Fibroblast of the conjunctiva (primary cell): Measurements from ENCODE around the gene STYXL1.
"Not testable (repeated sequence)": the region's sequence is repeated elsewhere in the genome, so short reads cannot be mapped to it uniquely, and the experiment has no call there.

ENCODE experiments used
- DNase-seq: peaks from one replicate; pipeline ENCODE4 v3.0.0-alpha.2; 2010; ENCODE audit warnings: low read depth

Gene STYXL1

DNA sequence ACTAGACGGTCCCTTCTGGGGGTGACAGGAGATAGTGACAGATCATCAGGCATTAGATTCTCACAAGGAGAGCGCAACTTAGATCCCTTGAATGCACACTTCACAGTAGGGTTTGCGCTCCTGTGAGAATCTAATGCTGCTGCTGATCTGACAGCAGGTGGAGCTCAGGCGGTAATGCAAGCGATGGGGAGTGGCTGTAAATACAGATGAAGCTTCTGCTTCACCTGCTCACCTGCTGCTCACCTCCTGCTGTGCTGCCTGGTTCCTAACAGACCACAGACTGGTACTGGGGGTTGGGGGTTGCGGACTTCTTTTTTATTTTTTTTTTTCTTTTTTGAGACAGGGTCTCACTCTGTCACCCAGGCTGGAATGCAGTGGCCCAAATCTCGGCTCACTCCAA is 18.1 kb downstream of the STYXL1 start:
- DNase-seq, result not testable (repeated sequence)

DNA sequence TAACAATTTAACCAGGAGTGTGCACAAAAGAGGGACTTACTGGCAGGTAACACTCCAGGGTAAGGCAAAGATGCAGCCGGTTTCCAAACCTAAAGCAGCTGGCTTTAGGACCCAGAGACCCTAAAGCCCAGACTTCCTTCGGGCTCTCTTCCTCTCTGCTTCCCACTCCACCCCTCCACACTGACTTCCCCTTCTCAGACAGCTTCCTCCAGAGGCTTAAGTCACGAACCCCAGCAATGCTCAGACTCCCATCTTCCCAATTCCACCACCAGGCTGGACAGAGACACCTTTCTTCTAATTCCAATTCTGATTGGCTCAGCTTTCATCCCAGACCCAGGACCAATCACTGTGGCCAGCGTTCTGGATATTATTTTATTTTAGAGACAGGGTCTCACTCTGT is 24.8 kb downstream of the STYXL1 start:
- DNase-seq, result no peak

DNA sequence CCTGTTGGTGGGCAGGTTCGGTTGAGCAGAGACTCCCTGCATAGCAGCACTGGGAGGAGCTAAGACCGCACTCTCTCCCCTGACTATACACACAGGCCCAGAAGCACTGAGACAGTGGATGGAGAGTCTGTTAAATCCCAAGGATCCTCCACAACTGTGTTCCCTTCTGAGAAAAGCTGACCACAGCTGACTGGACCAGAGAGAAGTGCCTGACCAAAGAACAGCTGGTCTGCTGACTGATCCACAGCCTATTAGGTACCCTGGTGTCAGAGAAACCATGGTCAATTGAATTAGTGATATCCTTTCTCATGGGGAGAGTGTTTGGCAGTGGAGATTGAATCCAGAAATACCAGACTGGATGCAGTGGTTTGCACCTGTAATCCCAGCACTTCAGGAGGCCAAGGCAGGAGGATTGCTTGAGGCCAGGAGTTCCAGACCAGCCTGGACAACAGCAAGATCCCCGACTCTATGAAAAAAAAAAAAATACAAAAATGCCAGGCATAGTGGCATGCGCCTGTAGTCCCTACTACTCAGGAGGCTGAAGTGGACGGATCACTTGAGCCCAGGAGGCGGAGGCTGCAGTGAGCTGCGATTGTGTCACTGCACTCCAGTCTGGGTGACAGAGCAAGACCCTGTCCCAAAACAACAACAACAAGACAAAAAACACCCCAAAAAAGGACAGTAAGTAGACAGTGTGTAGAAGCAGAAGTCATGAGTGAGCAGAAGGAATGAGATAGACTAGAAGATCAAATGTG is 25.6 kb downstream of the STYXL1 start:
- no peak for DNase-seq

DNA sequence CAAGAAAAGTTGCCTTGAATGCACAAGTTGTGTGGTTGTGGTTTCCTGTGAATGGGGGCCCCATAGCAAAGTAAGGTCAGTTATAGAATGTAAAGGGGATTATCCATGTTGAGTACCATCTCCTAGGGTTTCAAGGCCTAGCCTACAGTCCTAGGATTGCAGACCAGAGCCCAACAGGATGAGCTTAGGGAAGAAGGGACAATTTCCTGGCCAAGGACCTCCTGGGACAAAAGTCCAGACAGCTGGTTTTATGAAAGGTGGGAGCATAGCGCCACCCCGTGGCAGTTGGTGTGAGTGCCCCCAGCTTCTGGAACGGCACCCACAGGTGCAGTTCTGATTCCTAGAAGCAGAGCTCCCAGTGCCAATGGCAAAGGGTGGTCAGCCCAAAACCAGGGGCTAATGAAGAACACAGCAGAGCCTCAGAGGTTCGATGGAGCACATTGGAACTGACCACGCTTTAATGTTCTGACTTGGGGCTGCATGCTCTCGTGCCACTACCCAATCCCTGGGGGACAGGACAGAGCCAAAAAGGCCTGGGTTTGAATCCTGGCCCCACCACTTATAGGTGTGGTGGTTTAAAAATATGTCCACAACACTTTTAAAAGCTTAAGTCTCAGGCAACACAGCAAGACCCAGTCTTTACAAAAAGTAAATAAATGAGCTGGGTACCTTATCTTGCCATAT is 27.6 kb downstream of the STYXL1 start:
- peak; percentile 38 for DNase-seq

DNA sequence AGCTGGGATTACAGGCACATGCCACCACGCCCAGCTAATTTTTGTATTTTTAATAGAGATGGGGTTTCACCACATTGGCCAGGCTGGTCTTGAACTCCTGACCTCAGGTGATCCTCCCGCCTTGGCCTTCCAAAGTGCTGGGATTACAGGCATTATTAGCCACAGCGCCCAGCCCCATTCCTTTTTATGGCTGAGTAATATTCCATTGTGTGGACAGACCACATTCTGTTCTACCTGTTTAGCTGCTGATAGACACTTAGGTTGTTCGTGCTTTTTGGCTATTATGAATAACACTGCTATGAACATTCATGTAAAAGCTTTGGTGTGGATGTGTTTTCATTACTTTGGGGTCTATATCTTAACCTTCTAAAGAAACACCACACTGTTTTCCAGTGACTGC is 29.3 kb downstream of the STYXL1 start:
- DNase-seq, result not testable (repeated sequence)

DNA sequence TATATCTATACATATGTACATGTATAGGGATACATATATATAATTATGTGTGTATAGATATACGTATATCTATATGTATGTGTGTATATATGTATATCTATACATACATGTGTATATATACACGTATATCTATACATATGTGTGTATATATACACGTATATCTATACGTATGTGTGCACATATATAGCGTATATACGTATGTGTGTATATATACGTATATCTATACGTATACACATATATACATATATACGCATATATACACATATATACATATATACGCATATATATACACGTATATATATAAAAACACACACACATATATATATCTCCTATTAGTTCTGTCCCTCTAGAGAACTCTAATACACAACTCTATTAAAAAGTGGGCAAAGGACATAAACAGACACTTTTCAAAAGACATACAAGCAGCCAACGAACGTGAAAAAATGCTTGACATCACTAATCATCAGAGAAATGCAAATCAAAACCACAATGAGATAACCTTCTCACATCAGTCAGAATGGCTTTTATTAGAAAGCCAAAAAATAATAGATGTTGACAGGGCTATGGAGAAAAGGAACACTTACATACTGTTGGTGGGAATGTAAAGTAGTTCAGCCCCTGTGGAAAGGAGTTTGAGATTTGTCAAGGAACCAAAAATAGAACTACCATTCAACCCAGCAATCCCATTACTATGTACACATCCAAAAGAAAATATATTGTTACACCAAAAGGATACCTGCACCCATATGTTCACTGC is 31.4 kb downstream of the STYXL1 start:
- no peak for DNase-seq

DNA sequence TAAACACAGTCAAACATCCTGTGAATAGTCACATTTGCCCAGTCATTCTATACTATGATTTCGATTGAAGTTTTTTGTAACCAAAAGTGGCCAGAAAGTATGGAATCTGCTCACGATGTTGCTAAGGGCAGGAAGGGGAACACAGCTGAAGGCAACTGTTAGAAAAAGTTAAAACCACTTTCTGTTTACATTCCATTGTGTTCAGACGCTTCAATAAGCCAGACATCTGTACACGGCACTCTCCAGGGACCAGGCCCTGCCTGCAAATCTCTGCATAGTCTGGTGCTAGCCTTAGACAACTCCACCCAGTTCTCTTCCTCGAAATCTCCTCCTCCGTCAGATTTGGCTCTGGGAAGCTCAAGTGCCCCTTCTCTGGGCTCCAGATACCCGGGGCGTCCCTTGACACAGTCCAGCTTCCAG is 36.3 kb downstream of the STYXL1 start:
- DNase-seq, result peak; percentile 85

DNA sequence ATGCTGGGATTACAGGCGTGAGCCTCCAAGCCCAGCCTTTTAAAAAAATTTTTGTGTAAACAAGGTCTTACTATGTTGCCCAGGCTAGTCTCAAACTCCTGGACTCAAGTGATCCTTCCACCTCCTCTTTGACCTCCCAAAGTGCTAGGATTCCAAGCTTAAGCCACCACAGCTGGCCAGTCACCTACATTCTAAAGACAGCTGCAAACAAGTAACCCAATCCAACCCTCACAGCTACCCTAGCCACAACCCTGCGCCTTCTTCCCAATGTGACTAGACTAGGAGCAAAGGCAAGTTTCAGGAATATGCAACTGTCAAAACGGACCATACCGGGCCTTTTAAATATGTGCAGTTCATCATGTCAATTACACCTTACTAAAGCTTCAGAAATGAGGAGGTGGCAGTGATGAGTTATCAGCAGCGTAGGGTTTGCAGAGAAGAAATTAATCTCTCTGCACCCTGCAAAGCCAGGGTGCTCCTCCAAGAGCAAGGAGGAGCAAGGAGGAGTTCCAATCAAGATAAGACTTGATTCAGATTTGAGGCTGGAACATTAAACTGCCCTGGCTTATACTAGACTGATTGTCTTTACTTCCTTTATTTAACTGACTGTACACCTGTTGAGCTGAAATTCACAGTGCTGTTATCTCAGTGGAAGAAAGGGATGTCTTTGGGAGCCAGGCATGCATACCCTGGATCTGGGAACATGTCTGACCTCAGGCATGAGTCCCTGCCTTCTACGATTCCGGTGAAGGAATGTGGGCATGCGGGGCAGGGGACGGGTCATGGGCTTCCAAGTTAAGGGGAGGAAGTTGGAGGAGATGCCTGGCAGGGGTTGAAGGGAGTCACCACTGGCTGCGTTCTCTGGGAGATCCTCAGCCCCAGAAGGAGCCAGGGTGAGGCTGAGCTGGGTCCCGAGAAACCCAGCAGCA is 37.9 kb downstream of the STYXL1 start:
- no peak for DNase-seq

DNA sequence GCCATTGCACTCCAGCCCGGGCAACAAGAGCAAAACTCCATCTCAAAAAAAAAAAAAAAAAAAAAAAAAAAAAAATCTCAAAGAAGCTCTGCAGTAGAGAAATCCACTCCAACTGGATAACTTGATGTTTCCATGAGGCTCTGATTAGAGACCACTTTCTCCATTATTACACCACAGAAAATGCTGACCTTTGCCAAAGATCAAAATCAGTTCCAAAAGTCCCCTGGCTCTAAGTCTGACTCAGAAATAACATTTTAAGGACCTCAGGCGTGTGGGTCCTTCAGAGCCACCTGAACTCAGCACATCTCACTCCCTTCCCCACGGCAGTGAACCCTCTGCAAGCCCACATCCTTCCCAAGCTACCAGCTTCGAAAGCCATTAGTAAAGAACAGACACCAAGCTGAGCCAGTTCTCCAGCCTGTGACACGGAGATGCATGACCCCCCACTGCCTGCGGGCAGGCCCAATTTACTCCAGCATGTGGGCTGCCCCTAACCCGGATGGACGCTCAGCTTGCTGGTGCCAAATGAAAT is 39.6 kb downstream of the STYXL1 start:
- no peak for DNase-seq

DNA sequence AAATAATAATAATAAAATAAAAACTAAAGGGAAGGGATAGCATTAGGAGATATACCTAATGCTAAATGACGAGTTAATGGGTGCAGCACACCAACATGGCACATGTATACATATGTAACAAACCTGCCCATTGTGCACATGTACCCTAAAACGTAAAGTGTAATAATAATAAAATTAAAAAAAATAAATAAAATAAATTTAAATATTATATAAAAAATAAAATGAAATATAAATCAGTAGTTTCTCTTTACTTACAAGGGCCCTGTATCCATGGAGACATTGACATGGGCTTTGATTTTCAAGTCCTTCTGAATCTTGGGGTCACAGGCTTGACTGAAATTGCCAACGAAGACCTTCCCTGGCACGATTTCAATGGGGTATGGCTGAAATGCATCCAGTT is 42.8 kb downstream of the STYXL1 start:
- not testable (repeated sequence) for DNase-seq

DNA sequence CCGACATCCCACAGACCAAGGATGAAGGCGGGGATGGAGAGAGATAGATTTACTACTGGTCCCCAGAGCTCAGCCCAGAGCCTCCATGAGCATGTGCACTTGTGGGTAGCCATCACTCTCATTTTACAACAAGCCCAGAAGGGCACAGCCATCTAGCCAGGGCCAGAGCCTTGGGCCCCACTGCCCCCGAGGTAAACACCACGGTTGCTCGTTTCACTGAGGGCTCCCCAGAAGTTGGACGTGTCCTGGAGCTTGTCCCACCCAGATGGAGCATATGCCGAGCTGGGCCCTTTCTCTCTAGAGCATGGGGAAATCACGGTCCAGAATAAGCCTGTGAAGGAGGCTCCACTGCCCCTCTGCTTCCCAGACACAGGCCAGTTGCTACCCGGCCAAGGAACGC is 44.4 kb downstream of the STYXL1 start:
- no peak for DNase-seq

DNA sequence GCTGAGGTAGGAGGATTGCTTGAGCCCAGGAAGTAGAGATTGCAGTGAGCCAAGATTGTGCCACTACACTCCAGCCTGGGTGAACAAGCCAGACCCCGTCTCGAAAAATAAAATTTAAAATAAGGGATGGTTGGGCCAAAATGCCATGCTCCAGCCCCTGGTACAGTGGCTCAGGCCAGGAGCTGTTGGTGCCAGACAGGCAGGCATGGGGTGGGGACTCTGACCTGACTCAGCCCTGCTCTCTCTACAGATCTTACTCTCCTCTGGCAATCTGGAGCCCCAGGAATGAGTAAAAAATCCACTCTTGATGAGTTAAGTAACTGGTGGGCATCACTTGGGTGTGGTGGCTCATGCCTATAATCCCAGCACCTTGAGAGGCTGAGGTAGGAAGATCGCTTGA is 45.0 kb downstream of the STYXL1 start:
- no peak for DNase-seq

DNA sequence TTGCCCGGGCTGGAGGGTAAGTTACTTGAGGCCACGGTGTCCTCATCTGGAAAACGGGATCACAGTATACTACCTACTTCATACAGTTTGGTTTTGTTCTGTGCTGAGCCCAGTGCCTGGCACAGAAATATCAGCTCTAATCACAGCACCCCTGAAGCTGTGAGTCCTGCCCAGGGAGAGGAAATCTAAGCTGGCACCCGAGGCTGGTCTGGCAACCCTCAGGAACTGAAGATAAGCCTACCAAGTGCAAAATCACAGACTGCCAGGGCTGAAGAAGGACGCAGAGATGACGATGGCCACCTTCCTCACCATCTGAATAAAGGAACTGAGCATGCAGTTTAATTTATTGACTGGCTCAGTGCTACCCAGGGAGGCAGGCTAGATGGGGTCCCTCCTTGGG is 45.7 kb downstream of the STYXL1 start:
- no peak for DNase-seq

DNA sequence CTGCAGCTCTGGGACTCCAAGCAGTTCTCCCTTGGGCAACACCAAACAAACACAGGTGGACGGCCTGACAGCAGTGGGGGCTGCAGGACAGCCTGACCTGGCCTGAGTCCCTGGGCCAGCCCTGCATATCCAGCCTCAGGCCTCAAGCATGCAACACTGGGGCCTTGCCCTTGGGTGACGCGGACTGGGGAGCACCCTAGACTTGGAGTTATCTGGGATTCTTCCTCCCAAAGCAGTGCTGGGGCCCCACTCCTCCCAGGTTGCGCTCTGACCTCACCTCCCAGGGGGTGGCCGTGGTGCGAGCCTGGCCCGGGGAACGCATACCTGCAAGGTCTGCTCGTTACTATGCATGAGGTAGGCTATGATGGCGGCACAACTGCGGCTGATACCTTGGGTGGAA is 47.2 kb downstream of the STYXL1 start:
- no peak for DNase-seq

DNA sequence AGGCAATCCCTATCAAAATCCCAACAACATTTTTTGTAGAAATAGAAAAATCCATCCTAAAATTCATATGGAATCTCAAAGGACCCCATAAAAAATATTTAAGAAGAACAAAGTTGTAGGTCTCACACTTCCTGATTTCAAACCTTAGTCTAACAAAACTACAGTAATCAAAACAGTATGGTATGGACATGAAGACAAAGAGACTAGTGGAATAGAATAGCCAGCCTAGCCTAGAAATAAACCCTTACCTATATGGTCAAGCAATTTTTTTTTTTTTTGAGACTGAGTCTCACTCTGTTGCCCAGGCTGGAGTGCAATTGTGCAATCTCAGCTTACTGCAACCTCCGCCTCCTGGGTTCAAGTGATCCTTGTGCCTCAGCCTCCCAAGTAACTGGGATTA is 49.8 kb downstream of the STYXL1 start:
- DNase-seq, result no peak

DNA sequence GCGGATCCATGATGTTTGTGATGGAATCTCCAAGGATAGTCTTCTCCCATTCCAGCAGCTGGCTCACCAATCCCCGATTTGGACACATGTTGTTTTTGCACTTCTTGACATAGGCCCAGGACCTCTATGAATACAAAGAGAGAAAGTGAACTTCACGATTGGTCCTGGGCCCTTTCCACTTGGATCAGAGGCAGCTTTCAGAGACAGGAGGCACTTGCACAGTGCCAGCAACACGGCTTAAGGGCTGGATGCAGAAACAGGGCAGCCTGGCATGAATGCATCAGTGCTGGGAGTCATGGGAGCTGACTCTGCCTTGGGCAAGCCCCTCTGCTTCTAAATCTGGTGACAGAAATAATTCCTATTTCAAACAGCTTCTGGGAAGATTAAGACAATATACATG is 51.3 kb downstream of the STYXL1 start:
- no peak for DNase-seq

DNA sequence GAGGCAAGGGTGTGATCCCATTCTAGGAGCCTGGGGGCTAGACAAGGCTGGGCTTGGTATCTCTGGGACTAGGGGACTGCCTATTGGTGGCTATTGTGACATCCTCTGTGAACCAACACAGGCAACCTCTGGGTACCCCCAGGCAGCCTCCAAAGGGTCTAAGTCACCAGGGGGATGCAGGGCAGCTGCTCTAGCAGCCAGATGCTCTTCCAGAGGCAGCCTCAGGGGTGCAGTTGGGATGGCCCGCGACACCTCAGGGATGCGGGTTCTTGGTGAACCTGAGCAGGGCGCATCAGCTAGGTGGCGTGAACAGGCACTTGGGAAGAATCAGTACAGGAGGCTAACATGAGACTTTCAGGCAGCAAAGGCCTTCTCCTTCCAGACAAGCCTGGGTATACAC is 51.8 kb downstream of the STYXL1 start:
- DNase-seq, result no peak

DNA sequence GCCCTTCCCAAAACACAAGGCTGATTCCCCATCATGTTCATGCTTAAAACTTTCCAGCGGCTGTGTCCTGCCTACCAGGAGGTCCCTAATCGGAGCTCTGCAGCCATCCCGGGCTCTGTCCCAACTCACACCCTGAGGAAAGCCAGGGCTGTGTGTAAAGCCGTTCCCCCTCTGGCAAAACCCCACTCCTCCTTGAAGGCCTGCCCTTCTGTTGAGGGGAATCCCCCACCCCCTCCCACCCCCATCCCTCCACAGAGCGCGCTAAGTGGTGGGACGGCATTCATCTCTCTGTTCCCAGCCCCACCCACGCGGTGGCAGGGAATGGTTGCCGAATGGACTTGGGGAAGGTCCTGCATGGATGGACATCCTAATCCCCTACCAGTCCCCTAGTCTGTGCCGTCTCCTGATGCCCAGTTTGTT is 52.7 kb downstream of the STYXL1 start:
- no peak for DNase-seq

DNA sequence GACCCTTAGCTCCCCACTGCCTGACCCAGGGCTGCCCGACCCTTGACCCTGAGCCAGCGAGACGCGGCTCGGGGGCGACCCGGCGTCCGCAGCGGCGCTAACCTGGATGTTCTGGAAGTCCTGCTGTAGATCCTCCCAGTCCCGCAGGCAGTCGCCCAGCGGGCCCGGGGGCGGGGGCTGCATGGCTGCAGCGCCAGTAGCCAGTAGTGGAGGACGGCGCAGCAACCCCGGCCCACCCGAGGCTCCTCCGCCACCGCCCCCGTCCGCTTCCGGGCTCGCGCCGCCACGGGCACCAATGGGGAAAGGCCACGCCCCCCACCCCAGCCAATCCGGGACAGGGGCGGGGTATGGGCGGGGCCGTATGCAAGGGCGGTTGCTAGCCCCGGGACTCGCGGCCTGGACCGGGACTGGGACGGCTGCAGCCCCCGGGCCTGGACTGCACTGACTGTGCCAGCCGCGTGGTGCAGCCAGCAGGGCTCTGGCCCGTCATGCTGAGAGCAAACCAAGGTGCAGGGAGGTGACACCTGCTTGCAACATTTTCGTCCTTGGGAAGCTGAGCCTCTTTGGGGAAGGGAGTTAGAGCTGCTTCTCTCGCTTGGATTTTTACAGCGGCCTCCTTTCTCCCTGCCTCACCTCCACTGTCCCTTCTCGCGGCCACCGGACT is 53.3 kb downstream of the STYXL1 start, which contains the start of gene TMEM120A:
TSS of gene TMEM120A (minus strand) at position 208 of the 664 bp plus-strand sequence. CDS start at position 183, 25 bp downstream.
- DNase-seq, result peak; percentile 88

DNA sequence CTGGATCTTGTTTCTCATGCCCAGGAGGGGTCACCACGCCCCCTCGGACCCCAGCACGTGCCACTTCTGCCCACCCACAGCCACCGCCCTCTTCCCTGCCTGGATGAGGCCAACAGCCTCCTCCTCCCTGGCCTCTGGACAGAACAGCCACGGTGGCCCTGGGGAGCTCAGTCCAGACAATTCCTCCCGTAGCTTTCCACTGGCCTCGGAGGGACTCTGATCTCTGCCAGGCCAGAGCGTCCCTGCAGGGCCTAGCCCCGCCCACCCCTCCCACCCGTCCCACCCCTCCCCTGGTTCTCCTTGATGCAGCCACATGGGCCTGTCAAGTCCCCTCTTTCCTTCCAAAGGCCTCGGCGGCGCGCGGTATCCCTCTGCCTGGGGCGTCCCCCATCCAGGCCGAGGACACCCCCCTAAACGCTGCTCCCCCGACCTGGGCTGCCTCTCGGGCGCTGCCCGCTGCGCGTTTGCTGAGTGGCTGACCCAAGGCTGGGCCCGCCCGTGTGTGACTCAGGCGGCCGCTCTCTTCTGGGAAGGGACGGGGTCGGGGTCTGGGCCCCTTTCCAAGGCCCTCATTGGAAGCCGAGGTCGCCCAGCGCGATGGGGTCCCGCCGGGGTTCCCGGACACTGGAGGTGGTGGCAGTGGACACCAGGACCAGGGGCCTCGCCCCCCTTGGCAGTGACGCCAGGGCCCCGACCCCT is 54.0 kb downstream of the STYXL1 start:
- DNase-seq, result peak; percentile 53
